HEK293 (cell line): ENCODE data around the gene TMEM215.

ENCODE experiments used
- CTCF ChIA-PET: fragments of 350-600 bp; formaldehyde crosslinking; extraction: SDS; loops from one replicate; lab custom pipeline; 2021; ENCODE audit warnings: antibody characterized with exemption; lab: Yijun Ruan, JAX
- POLR2A ChIA-PET: fragments of 300-600 bp; formaldehyde crosslinking; extraction: SDS; loops from one replicate; lab custom pipeline; 2020; ENCODE audit warnings: antibody characterized with exemption, inconsistent platforms; lab: Yijun Ruan, JAX
- H3K27ac ChIP-seq: fragments of 200-500 bp; sonication (Bioruptor generic); 2 replicates; pipeline ENCODE4 v1.5.1; 2014; ENCODE audit warnings: low read depth, low read length, control low read depth, inconsistent platforms; ENCODE audit errors: extremely low read depth
- H3K36me3 ChIP-seq, 2 experiments: fragments of 200-500 bp in 1 of 2; sonication (Bioruptor generic) in 1 of 2; 1 replicate in 1 of 2; 2 replicates in 1 of 2; pipeline ENCODE4 v1.5.1; 2014 to 2017; ENCODE audit warnings: inconsistent platforms in 2 of 2, low read length in 2 of 2; ENCODE audit not compliant: control insufficient read depth in 2 of 2, insufficient read depth in 1 of 2
- H3K4me1 ChIP-seq: fragments of 200-500 bp; sonication (Bioruptor generic); 2 replicates; pipeline ENCODE4 v1.5.1; 2014; ENCODE audit warnings: mild to moderate bottlenecking, low read length, inconsistent platforms; ENCODE audit not compliant: control insufficient read depth, insufficient read depth
- H3K4me3 ChIP-seq: 2 replicates; pipeline ENCODE4 v1.5.1; 2011; ENCODE audit warnings: low read depth, mild to moderate bottlenecking, control low read depth, low read length, moderate library complexity
- H3K9me3 ChIP-seq: fragments of 200-500 bp; sonication (Bioruptor generic); 2 replicates; pipeline ENCODE4 v1.5.1; 2014; ENCODE audit warnings: low read depth, low read length, inconsistent platforms; ENCODE audit not compliant: control insufficient read depth, insufficient read depth
- HIC1 ChIP-seq: fragments of 450-650 bp; formaldehyde crosslinking; IDR thresholded peaks from 2 replicates; pipeline ENCODE4 v1.5.1; 2016; ENCODE audit warnings: missing biosample characterization, missing genetic modification characterization
- MYNN ChIP-seq: fragments of 450-650 bp; formaldehyde crosslinking; IDR thresholded peaks from 2 replicates; pipeline ENCODE4 v1.5.1; 2016; ENCODE audit warnings: missing biosample characterization, missing genetic modification characterization, borderline replicate concordance
- SCRT2 ChIP-seq: fragments of 450-650 bp; formaldehyde crosslinking; IDR thresholded peaks from 2 replicates; pipeline ENCODE4 v1.5.1; 2016; ENCODE audit warnings: missing biosample characterization, missing genetic modification characterization
- SP3 ChIP-seq: fragments of 450-650 bp; formaldehyde crosslinking; IDR thresholded peaks from 2 replicates; pipeline ENCODE4 v1.5.1; 2016; ENCODE audit warnings: missing biosample characterization, missing genetic modification characterization
- ZBTB26 ChIP-seq: fragments of 450-650 bp; formaldehyde crosslinking; optimal IDR thresholded peaks from 2 replicates; pipeline ENCODE3; 2016; ENCODE audit warnings: missing biosample characterization, mild to moderate bottlenecking, missing genetic modification characterization
- ZNF239 ChIP-seq: fragments of 450-650 bp; formaldehyde crosslinking; IDR thresholded peaks from 2 replicates; pipeline ENCODE4 v1.5.1; 2016; ENCODE audit warnings: missing biosample characterization, missing genetic modification characterization
- ZNF302 ChIP-seq: fragments of 450-650 bp; formaldehyde crosslinking; IDR thresholded peaks from 2 replicates; pipeline ENCODE4 v1.5.1; 2016; ENCODE audit warnings: missing biosample characterization, missing genetic modification characterization, low read depth
- ZNF324 ChIP-seq: fragments of 450-650 bp; formaldehyde crosslinking; IDR thresholded peaks from 2 replicates; pipeline ENCODE4 v1.5.1; 2016; ENCODE audit warnings: missing biosample characterization, missing genetic modification characterization
- ZNF37A ChIP-seq: fragments of 450-650 bp; IDR thresholded peaks from 2 replicates; pipeline ENCODE4 v1.5.1; 2018; ENCODE audit warnings: missing biosample characterization, missing genetic modification characterization
- ZNF501 ChIP-seq: fragments of 450-650 bp; formaldehyde crosslinking; IDR thresholded peaks from 2 replicates; pipeline ENCODE4 v1.5.1; 2016; ENCODE audit warnings: missing biosample characterization, missing genetic modification characterization
- ZNF555 ChIP-seq: fragments of 450-650 bp; formaldehyde crosslinking; conservative IDR thresholded peaks from 2 replicates; pipeline ENCODE4 v1.5.1; 2017; ENCODE audit warnings: missing biosample characterization, mild to moderate bottlenecking, missing genetic modification characterization, inconsistent platforms
- ZNF585B ChIP-seq: fragments of 450-650 bp; formaldehyde crosslinking; IDR thresholded peaks from 2 replicates; pipeline ENCODE4 v1.5.1; 2016; ENCODE audit warnings: missing biosample characterization, missing genetic modification characterization
- ZNF677 ChIP-seq: fragments of 450-650 bp; IDR thresholded peaks from 2 replicates; pipeline ENCODE4 v1.5.0; 2018; ENCODE audit warnings: missing biosample characterization, mild to moderate bottlenecking, missing genetic modification characterization, moderate library complexity
- ZNF830 ChIP-seq: fragments of 450-650 bp; IDR thresholded peaks from 2 replicates; pipeline ENCODE4 v1.5.0; 2018; ENCODE audit warnings: missing biosample characterization, missing genetic modification characterization, low read depth, mild to moderate bottlenecking, moderate library complexity
- TF ChIP-seq, protein P1 (sequence below): fragments of 450-650 bp; formaldehyde crosslinking; IDR thresholded peaks from 2 replicates; pipeline ENCODE4 v1.5.1; 2016; ENCODE audit warnings: missing biosample characterization, missing genetic modification characterization
- TF ChIP-seq, protein P2 (sequence below): fragments of 450-650 bp; formaldehyde crosslinking; conservative IDR thresholded peaks from 2 replicates; pipeline ENCODE4 v1.5.1; 2016; ENCODE audit warnings: low read depth, missing biosample characterization, missing genetic modification characterization
- TF ChIP-seq, protein P3 (sequence below): fragments of 450-650 bp; formaldehyde crosslinking; IDR thresholded peaks from 2 replicates; pipeline ENCODE4 v1.5.1; 2017; ENCODE audit warnings: missing biosample characterization, missing genetic modification characterization

TMEM215 gene

GRCh38 chr9:32825203-32825602 lies 41.9 kb downstream of the TMEM215 start:
- Histone ChIP-seq H3K36me3 (no peaks in the 10 kb centered on the region), H3K27ac (no peak overlapping the region), H3K9me3 (no peaks in the 10 kb centered on the region), H3K4me3 (no peak overlapping the region), H3K4me1 (no peaks in the 10 kb centered on the region)
- TF ChIP-seq, protein P1, sequence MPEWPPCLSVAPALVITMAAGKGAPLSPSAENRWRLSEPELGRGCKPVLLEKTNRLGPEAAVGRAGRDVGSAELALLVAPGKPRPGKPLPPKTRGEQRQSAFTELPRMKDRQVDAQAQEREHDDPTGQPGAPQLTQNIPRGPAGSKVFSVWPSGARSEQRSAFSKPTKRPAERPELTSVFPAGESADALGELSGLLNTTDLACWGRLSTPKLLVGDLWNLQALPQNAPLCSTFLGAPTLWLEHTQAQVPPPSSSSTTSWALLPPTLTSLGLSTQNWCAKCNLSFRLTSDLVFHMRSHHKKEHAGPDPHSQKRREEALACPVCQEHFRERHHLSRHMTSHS (tag by site-specific recombination), result no peak
- TF ChIP-seq ZNF37A (tag by site-specific recombination) (no peak), ZNF555 (tag by site-specific recombination) (no peak), ZNF239 (tag by site-specific recombination) (no peak), HIC1 (no peak), ZNF677 (tag by site-specific recombination) (no peak), ZBTB26 (no peak), ZNF830 (tag by site-specific recombination) (no peak), ZNF302 (tag by site-specific recombination) (no peak), ZNF585B (tag by site-specific recombination) (no peak), ZNF501 (no peak)
- TF ChIP-seq, protein P2, sequence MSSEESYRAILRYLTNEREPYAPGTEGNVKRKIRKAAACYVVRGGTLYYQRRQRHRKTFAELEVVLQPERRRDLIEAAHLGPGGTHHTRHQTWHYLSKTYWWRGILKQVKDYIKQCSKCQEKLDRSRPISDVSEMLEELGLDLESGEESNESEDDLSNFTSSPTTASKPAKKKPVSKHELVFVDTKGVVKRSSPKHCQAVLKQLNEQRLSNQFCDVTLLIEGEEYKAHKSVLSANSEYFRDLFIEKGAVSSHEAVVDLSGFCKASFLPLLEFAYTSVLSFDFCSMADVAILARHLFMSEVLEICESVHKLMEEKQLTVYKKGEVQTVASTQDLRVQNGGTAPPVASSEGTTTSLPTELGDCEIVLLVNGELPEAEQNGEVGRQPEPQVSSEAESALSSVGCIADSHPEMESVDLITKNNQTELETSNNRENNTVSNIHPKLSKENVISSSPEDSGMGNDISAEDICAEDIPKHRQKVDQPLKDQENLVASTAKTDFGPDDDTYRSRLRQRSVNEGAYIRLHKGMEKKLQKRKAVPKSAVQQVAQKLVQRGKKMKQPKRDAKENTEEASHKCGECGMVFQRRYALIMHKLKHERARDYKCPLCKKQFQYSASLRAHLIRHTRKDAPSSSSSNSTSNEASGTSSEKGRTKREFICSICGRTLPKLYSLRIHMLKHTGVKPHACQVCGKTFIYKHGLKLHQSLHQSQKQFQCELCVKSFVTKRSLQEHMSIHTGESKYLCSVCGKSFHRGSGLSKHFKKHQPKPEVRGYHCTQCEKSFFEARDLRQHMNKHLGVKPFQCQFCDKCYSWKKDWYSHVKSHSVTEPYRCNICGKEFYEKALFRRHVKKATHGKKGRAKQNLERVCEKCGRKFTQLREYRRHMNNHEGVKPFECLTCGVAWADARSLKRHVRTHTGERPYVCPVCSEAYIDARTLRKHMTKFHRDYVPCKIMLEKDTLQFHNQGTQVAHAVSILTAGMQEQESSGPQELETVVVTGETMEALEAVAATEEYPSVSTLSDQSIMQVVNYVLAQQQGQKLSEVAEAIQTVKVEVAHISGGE (tag by site-specific recombination), result no peak
- TF ChIP-seq, protein P3, sequence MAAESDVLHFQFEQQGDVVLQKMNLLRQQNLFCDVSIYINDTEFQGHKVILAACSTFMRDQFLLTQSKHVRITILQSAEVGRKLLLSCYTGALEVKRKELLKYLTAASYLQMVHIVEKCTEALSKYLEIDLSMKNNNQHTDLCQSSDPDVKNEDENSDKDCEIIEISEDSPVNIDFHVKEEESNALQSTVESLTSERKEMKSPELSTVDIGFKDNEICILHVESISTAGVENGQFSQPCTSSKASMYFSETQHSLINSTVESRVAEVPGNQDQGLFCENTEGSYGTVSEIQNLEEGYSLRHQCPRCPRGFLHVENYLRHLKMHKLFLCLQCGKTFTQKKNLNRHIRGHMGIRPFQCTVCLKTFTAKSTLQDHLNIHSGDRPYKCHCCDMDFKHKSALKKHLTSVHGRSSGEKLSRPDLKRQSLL (tag by site-specific recombination), result no peak
- ChIA-PET POLR2A (no interaction called here), CTCF (interaction anchor here (0.6 kb wide), 1 partner anchor 30 kb away, joined by 7 read pairs; no protein-coding TSS in a partner anchor)

GRCh38 chr9:32828861-32829260 lies 45.5 kb downstream of the TMEM215 start:
- POLR2A ChIA-PET, result no interaction called here
- no peaks in the 10 kb centered on the region for H3K4me1 ChIP-seq
- H3K36me3 ChIP-seq, result no peaks in the 10 kb centered on the region
- no peak overlapping the region for H3K27ac ChIP-seq
- no peak for TF ChIP-seq MYNN (tag by site-specific recombination)
- TF ChIP-seq SP3, result no peak
- no peak for TF ChIP-seq ZNF324 (tag by site-specific recombination)
- no peak for TF ChIP-seq SCRT2 (tag by site-specific recombination)
- CTCF ChIA-PET, result no interaction called here
- H3K4me3 ChIP-seq, result no peak overlapping the region
- H3K9me3 ChIP-seq, result no peaks in the 10 kb centered on the region
